Ovary (tissue), 3 donors: Measurements from ENCODE around the gene SYT9.

ENCODE experiments used
- POLR2A ChIP-seq: fragments of 450-650 bp; IDR thresholded peaks from one replicate; pipeline ENCODE4 v1.6.1; 2017; ENCODE audit warnings: antibody characterized with exemption, mild to moderate bottlenecking, moderate library complexity
- TF ChIP-seq, protein P1 (sequence below), 3 donors: fragments of 450-650 bp in 2 of 3; fragments of 200-600 bp in 1 of 3; IDR thresholded peaks; one replicate each; pipeline versions ENCODE4 v1.5.1 to v1.8.0; 2016 to 2022; ENCODE audit warnings: antibody characterized with exemption in 3 of 3, mild to moderate bottlenecking in 1 of 3
- donor health status: DM: no; HTN: no; CAD: no.

DNA sequence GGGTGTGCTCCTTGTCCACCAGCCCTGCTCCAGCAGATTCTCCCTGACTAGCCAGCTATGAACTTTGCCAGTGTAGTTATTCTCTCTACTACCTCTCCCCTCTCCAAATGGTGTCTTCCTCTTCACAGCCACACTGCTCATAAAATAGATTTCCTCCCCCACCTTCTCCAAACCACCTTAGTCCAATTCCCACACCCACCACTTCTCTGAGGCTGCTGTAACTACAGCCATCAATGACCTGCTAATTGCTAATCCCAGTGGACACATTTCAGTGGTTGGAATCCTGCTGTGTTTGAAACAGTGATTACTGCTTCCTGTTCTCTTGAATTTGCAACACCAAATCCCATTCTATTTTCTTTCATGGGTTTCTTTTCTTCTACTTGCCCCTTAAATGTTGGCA, 23.4 kb downstream of the SYT9 start:
- TF ChIP-seq, protein P1, sequence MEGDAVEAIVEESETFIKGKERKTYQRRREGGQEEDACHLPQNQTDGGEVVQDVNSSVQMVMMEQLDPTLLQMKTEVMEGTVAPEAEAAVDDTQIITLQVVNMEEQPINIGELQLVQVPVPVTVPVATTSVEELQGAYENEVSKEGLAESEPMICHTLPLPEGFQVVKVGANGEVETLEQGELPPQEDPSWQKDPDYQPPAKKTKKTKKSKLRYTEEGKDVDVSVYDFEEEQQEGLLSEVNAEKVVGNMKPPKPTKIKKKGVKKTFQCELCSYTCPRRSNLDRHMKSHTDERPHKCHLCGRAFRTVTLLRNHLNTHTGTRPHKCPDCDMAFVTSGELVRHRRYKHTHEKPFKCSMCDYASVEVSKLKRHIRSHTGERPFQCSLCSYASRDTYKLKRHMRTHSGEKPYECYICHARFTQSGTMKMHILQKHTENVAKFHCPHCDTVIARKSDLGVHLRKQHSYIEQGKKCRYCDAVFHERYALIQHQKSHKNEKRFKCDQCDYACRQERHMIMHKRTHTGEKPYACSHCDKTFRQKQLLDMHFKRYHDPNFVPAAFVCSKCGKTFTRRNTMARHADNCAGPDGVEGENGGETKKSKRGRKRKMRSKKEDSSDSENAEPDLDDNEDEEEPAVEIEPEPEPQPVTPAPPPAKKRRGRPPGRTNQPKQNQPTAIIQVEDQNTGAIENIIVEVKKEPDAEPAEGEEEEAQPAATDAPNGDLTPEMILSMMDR (IDR thresholded peaks at IDR 0.05): no peak
- no peak for TF ChIP-seq POLR2A
